GM18519 (cell line): ENCODE results near the gene TM9SF1.

Source experiments
- ATAC-seq: cut with Tn5 transposase; IDR thresholded peaks from one replicate; pipeline ENCODE4 v1.9.1; 2021; ENCODE audit warnings: mild to moderate bottlenecking, moderate library complexity; ENCODE audit not compliant: unreplicated experiment, low FRiP score

Gene TM9SF1

DNA sequence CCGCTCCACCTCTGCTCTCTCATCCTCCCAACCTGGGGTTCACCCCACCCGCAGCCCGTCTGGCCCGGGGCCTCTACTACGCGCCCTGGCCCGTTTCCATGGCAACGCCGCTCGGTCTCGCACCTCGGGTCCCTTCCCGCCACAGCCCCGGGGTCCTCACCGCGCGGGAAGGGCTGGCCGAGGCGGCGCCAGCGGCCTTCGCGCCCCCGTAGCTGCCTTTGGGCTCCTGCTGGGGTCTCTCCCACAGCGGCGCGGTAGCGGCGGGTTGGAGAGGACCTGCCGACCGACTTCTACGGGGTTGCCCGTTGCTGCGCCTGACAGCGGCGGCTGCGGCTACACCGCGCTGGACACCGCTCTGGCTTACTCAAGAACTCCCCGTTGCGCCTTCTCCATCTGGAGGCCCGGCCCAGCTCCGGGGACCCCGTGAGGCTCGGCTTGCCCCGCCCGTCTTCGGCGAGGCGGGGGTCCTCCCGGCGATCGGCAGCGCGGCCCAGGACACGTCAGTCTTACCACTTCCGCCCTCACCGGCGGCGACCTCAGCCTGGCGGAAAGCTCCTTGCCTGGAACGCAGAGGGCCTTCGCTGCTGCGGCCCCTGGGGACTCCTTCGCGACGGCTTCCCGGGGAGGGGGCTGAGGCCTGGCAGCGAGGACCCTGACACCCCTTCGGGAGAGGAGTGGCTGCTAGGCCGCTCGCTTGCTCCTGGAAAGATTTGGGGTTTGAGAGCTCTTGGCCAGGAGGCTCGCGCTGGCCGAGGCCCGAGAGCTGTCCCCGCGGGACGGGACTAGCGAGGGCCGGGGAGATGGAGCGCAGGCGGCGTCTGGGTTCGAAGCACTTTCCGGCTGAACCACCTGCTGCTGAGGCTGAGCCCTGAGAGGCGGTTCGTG is at the start of gene TM9SF1:
TSS of gene TM9SF1 (minus strand) at position 256 of the 885 bp plus-strand sequence. CDS start 422 bp downstream, outside the sequence.
- ATAC-seq: peak; percentile 60

GRCh38 chr14:24243336-24243836 is 48.1 kb upstream of the TM9SF1 start:
- ATAC-seq: no peak

- peak; percentile 59 for ATAC-seq
Measured at GRCh38 chr14:24241829-24242443, 46.7 kb upstream of the TM9SF1 start.

DNA sequence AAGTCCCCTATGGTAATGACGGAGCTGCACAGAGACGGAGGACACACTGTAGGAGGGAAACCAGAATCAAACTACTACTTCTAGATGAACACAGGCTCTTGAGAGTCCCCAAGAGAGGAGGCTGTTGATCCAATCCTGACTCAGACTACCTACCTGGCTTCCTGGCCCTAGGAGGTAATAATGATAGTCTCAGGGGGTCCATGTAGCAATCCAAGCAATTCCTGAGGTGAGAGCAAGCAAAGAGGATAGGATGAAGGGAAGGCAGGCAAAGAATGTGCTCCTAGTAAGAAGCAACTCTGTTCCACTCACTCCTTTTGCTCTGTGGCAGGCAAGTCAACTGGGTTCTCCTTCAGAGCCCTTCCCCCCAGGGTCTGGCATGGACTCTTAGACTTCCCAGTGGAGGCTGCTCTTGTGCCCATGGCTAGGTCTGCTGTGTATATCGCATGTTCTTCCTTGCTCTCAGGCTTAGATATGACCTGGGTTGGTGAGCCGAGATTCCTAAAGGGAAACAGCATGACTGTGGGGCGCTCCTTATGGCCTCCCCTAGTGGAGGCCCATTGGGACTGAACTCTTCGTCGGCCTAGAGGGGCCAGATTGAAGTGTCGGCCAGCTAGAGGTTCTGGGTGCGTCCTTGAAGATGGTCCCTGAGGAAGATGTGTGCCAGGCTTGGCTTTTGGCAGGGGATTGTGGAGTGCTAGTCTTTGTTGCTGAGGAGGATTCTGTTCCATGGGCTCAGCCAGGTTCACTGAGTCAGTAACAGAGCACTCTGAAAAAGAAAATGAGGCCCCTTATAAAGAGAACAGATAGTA is 45.1 kb upstream of the TM9SF1 start:
- no peak for ATAC-seq

DNA sequence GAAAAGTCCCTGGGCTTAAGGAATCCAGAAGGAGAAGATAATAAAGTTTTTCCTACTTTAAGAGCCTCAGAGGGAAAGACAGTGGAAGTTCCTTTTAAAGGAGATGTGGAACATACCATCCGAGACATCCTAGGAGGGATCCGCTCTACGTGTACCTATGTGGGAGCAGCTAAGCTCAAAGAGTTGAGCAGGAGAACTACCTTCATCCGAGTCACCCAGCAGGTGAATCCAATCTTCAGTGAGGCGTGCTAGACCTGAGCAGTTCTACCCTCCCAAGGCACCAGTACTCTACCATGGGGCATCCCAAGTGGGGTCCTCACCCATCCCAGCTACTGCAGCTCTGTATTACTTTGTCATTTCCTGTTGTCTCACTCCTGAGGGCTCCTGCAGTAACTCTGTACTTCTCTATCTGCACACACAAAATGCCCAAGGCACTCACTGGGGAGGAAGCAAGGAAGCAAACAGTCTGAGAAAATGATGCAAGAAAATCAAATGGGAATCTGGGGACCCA is 43.3 kb upstream of the TM9SF1 start:
- ATAC-seq: no peak

GRCh38 chr14:24238123-24238522 is 42.9 kb upstream of the TM9SF1 start:
- no peak for ATAC-seq

DNA sequence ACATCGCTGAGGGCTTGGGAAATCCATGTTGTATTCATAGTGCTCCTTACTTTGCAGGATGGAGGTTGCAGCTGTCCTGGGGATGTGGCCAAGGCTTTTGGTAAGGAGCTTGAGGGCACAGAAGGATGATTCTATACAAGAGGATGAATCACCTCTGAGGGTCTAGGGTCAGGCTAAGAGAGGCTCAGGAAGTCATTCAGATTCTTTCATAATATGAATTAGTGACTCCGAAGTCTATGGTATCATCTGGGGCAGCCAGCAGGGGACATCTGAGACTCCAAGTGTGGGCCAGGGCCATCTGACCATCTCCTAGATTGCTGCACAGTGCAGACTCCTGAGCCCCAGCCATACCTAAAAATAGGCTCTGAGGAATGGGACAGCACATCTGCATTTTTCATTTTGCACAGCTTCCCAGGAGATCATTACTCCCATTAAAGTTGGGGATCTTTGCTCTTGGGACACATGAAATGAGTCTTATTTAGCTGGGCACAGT is 42.3 kb upstream of the TM9SF1 start:
- ATAC-seq: no peak

GRCh38 chr14:24236689-24237462 is 41.6 kb upstream of the TM9SF1 start:
- no peak for ATAC-seq

GRCh38 chr14:24235804-24236688 is 40.8 kb upstream of the TM9SF1 start:
- ATAC-seq: no peak

GRCh38 chr14:24234095-24235005 is 39.1 kb upstream of the TM9SF1 start:
- no peak for ATAC-seq

DNA sequence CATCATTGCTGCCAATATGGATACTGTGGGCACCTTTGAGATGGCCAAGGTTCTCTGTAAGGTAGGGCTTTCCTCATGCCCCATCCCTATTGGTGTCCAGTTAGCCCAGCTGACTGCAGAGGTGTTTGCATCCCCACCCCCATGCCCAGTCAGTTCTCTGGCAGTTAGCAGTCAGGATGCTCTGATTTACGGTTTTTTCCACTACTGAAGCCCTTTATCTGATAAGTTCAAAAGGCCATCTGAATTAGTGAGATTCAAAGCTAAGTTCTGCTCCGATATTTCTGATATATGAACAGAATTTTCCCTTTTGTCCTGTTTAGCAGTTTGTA is 38.3 kb upstream of the TM9SF1 start:
- no peak for ATAC-seq

GRCh38 chr14:24232645-24233537 is 37.6 kb upstream of the TM9SF1 start, which contains the start of gene GMPR2:
Gene GMPR2 (plus strand): TSS chr14:24232929. CDS start chr14:24233254, 325 bp downstream.
- no peak for ATAC-seq

DNA sequence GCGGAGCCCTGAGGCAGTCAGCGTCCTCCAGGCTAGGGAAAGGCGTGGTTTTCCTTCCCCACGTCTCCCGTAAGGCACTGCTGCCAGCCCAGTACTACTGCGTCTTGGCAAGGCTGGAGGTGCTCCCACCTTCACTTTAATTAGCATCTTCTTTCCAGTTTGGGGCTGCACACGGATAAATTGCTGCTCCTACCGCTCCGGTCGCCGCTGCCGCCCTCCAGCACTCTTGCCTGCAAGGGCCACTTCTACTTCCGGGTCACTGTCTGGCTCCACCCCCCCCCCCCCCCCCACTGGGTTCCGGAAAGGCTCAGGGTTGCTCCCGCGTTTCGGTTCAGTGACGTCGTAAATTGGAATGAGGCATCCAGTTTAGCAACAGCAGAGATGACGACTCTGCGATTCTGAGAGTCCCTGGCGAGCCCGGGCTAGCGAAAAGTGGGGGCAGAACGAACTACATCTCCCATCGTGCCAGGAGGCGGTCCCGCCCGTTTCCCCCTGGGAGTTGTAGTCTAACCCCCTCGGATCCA is 36.9 kb upstream of the TM9SF1 start, which contains the start of gene NEDD8:
TSS of gene NEDD8 (minus strand) at position 247 of the 524 bp plus-strand sequence. CDS start at position 147, 100 bp downstream.
- ATAC-seq: peak; percentile 61

GRCh38 chr14:24231263-24232120 is 36.3 kb upstream of the TM9SF1 start:
- no peak for ATAC-seq

- ATAC-seq: no peak
Measured at GRCh38 chr14:24228902-24229301, 33.7 kb upstream of the TM9SF1 start.
